Measurements from ENCODE around the gene ZNF185.
A peak's percentile ranks its signal among the peaks of the same experiment; 100 is the strongest.

Gene ZNF185

GRCh38 chrX:152917656-152918579, 20.1 kb downstream of the ZNF185 start:
- no peak for DNase-seq (ENCODE audit: low read depth)

- no peak for DNase-seq (ENCODE audit: low read depth)
Measured at GRCh38 chrX:152918707-152919106, 20.8 kb downstream of the ZNF185 start.

GRCh38 chrX:152923599-152923998, 25.7 kb downstream of the ZNF185 start:
- DNase-seq (ENCODE audit: low read depth) = no peak

GRCh38 chrX:152925835-152926234, 28.0 kb downstream of the ZNF185 start:
- no peak for DNase-seq (ENCODE audit: low read depth)

- DNase-seq (ENCODE audit: low read depth) = peak; percentile 21
Measured at GRCh38 chrX:152926279-152926678, 28.4 kb downstream of the ZNF185 start.

- no peak for DNase-seq (ENCODE audit: low read depth)
Measured at GRCh38 chrX:152926923-152927322, 29.1 kb downstream of the ZNF185 start.

DNA sequence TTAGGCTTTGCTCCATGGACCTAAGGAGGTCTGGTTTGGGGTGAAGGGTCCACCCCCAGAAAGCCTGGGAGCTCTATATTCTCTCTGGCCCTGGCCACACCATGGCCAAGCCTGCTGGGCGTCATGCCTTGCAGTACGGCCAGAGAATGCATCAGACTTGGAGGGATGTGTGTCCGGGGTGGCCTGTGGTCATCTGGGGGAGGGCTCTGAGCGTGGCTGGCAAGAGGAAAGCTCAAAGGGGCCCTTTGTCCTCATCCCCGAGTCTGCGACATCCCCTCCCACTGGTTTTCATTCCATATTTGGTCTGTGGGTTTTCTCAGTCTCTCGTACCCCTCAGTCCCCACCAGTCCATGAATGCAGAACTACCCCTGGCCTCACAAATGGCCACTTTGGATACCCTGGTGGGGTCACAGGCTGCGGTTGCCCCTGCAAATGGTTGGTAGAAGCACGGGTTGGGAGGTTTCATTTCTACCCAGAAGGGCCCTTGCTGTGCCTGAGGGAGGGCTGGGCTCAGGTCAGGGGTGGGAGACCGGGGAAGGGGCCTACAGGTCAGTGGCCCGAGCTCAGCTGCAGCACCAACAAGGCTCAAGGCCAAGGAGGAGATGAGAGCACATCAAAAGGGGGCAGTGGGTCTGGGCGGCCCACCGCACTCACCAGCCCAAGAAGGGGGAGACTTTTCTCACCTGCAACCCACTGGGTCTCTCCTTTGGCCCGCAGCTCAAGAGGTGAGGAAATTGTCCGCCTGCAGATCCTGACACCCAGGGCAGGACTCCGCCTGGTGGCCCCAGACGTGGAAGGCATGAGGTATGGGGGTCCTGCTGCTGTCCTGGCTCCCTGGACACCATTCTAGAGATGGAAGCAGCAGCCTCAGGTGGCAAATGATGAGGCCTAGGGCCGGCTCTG, 30.2 kb downstream of the ZNF185 start:
- DNase-seq (ENCODE audit: low read depth) = no peak

- DNase-seq (ENCODE audit: low read depth) = no peak
Measured at GRCh38 chrX:152928761-152929400, 31.0 kb downstream of the ZNF185 start.

DNA sequence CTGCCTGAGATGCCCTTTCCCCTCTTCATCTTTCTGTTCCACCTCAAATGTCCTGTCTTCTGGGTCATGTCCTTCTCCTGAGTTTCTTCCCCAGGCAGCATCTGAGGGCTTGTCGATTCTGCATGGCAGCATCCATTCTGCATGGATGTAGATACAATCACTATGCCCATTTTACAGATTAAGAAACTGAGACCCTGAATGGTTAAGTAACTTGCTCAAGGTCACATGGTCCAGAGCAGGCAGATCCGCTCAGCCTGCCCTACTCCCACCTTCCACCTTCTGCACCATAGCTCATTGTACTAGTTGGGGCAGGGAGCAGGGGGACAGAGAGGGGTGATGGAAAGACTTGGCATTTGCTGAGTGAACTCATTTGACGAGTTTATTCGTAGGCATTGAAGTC, 32.0 kb downstream of the ZNF185 start:
- DNase-seq (ENCODE audit: low read depth) = no peak

DNA sequence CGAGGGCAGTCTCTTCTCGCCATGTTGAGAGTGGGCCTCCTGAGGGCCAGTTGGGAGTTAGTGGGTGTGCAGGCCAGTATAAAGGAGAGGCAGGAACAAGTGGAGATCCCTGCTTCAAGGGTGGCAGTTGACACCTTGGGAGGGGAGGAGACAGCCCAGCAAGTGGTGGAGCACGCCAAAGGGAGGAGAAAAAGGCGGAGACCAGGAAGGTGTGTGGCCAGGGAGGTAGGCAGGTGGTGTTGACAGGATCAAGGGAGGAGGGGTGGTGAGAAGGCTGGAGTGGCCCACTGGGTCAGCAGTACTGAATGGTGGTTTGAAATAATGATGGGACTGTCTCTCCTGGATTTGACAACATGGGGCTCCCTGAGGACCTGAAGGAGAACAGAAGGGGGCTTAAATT, 32.6 kb downstream of the ZNF185 start:
- no peak for DNase-seq (ENCODE audit: low read depth)

GRCh38 chrX:152932144-152932543, 34.3 kb downstream of the ZNF185 start:
- no peak for DNase-seq (ENCODE audit: low read depth)

- no peak for DNase-seq (ENCODE audit: low read depth)
Measured at GRCh38 chrX:152932598-152933175, 34.8 kb downstream of the ZNF185 start.

GRCh38 chrX:152936306-152936705, 38.4 kb downstream of the ZNF185 start:
- no peak for DNase-seq (ENCODE audit: low read depth)

- no peak for DNase-seq (ENCODE audit: low read depth)
Measured at GRCh38 chrX:152937236-152937635, 39.4 kb downstream of the ZNF185 start.

- DNase-seq (ENCODE audit: low read depth) = peak; percentile 81
Measured at GRCh38 chrX:152941328-152942076, 43.6 kb downstream of the ZNF185 start.

DNA sequence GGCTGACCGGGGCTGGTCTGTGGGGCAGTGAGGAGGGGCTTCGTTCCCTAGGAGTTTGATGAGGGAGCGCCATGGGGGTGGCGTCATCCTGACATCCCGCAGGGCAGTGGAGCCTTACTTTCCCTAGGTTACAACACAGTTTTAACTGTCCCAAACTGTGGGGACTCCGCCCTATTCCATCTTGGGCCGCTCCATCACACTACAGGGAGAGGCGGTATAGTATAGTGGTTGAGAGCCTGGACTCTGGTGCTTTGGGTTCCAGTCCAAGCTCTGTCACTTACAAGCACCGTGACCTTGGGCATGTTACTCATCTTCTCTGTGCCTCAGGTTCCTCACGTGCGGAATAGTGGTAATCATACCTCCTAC, 44.2 kb downstream of the ZNF185 start:
- DNase-seq (ENCODE audit: low read depth) = no peak

GRCh38 chrX:152943826-152944225, 46.0 kb downstream of the ZNF185 start:
- DNase-seq (ENCODE audit: low read depth) = no peak

GRCh38 chrX:152945021-152945979, 47.4 kb downstream of the ZNF185 start:
- DNase-seq (ENCODE audit: low read depth) = no peak

DNA sequence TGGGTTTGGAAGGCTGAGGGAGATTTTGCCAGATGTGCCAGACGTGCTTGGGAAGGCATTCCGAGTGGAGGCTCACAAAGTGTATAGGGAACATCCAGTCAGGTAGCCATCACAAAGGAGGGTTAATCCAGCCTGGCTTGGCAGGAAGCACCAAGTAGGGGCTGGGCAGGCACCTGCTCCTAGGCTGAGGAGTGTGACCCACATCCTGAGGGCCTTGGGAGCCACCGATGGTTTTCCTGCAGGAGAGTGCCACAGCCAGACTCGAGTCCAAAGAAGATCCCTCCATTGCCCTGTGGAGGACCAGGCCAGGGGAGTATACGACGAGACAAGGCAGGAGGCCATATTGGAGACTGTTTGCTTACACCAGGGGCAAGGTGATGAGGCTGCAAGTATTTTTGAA, 48.8 kb downstream of the ZNF185 start:
- no peak for DNase-seq (ENCODE audit: low read depth)

Measured in stimulated activated CD8-positive, alpha-beta memory T cell treated with anti-CD3 and anti-CD28 coated beads, Interleukin-12 subunit alpha, Interleukin-12 subunit beta, amount 100 ng/mL, for 4 hours (primary cell).